Mucosa of rectum (tissue), 2 donors: ENCODE measurements around the gene SEC22C.
A peak's percentile ranks its signal among the peaks of the same experiment; 100 is the strongest.

Experiments used
- H3K27ac ChIP-seq, 2 donors: one replicate each; pipeline ENCODE4 v1.7.0; 2013; ENCODE audit warnings: inconsistent platforms in 2 of 2, low read depth in 2 of 2, low read length in 2 of 2
- H3K27me3 ChIP-seq, 2 donors: one replicate each; pipeline ENCODE4 v1.7.0; 2013; ENCODE audit warnings: low read length in 2 of 2; ENCODE audit not compliant: control insufficient read depth in 2 of 2, insufficient read depth in 2 of 2
- H3K36me3 ChIP-seq, 2 donors: one replicate each; pipeline ENCODE4 v1.7.0; 2013; ENCODE audit warnings: low read length in 2 of 2; ENCODE audit not compliant: control insufficient read depth in 2 of 2, insufficient read depth in 2 of 2
- H3K4me1 ChIP-seq, 2 donors: one replicate each; pipeline ENCODE4 v1.7.0; 2013; ENCODE audit warnings: low read length in 2 of 2, mild to moderate bottlenecking in 1 of 2; ENCODE audit not compliant: control insufficient read depth in 2 of 2, insufficient read depth in 2 of 2
- H3K4me3 ChIP-seq, 2 donors: one replicate each; pipeline ENCODE4 v1.7.0; 2013; ENCODE audit warnings: low read length in 2 of 2
- H3K9ac ChIP-seq, 2 donors: one replicate each; pipeline ENCODE4 v1.7.0; 2013; ENCODE audit warnings: low read length in 2 of 2, low read depth in 1 of 2, mild to moderate bottlenecking in 1 of 2
- H3K9me3 ChIP-seq, 2 donors: one replicate each; pipeline ENCODE4 v1.7.0; 2013; ENCODE audit warnings: low read length in 2 of 2; ENCODE audit not compliant: control insufficient read depth in 2 of 2
- donor health status: healthy.
- donor health status: Normal muscosa, but diverticular disease.

SEC22C gene

GRCh38 chr3:42539871-42540714, 41.7 kb downstream of the SEC22C start:
- peak overlapping the region; percentile 1 to 16 for H3K27ac ChIP-seq
- no peaks in the 10 kb centered on the region for H3K36me3 ChIP-seq
- H3K9me3 ChIP-seq: no peaks in the 10 kb centered on the region
- no peak overlapping the region for H3K4me3 ChIP-seq
- peaks cover 15 to 25% of the 10 kb centered on the region in 2 donors for H3K4me1 ChIP-seq
- H3K9ac ChIP-seq: no peak overlapping the region
- no peaks in the 10 kb centered on the region for H3K27me3 ChIP-seq

GRCh38 chr3:42537350-42537749, 44.4 kb downstream of the SEC22C start:
- no peaks in the 10 kb centered on the region for H3K9me3 ChIP-seq
- peaks cover 7 to 9% of the 10 kb centered on the region in 2 donors for H3K4me1 ChIP-seq
- no peak overlapping the region for H3K27ac ChIP-seq
- H3K27me3 ChIP-seq: no peaks in the 10 kb centered on the region
- H3K36me3 ChIP-seq: peaks cover 3 to 7% of the 10 kb centered on the region in 2 donors
- H3K9ac ChIP-seq: no peak overlapping the region
- no peak overlapping the region for H3K4me3 ChIP-seq

GRCh38 chr3:42535981-42536784, 45.6 kb downstream of the SEC22C start:
- no peak overlapping the region for H3K9ac ChIP-seq
- no peak overlapping the region for H3K27ac ChIP-seq
- peaks cover 7 to 9% of the 10 kb centered on the region in 2 donors for H3K4me1 ChIP-seq
- no peaks in the 10 kb centered on the region for H3K27me3 ChIP-seq
- no peak overlapping the region for H3K4me3 ChIP-seq
- no peaks in the 10 kb centered on the region for H3K9me3 ChIP-seq
- H3K36me3 ChIP-seq: peaks cover 12 to 14% of the 10 kb centered on the region in 2 donors

GRCh38 chr3:42533161-42533897, 48.4 kb downstream of the SEC22C start:
- Histone ChIP-seq H3K9ac (no peak overlapping the region), H3K4me1 (no peaks in the 10 kb centered on the region), H3K27ac (no peak overlapping the region), H3K27me3 (no peaks in the 10 kb centered on the region), H3K36me3 (peaks cover 18 to 21% of the 10 kb centered on the region in 2 donors), H3K4me3 (no peak overlapping the region), H3K9me3 (no peaks in the 10 kb centered on the region)

- Histone ChIP-seq H3K4me1 (no peaks in the 10 kb centered on the region), H3K4me3 (no peak overlapping the region), H3K36me3 (peaks cover 18 to 28% of the 10 kb centered on the region in 2 donors), H3K27ac (no peak overlapping the region), H3K9me3 (no peaks in the 10 kb centered on the region), H3K9ac (no peak overlapping the region), H3K27me3 (no peaks in the 10 kb centered on the region)
Measured at GRCh38 chr3:42532229-42532628, 49.5 kb downstream of the SEC22C start.

GRCh38 chr3:42531470-42531869, 50.3 kb downstream of the SEC22C start:
- no peak overlapping the region for H3K9ac ChIP-seq
- H3K4me1 ChIP-seq: no peaks in the 10 kb centered on the region

GRCh38 chr3:42530073-42530472, 51.7 kb downstream of the SEC22C start:
- no peak overlapping the region for H3K27ac ChIP-seq
- H3K36me3 ChIP-seq: peaks cover 27 to 37% of the 10 kb centered on the region in 2 donors
- no peaks in the 10 kb centered on the region for H3K9me3 ChIP-seq
- no peaks in the 10 kb centered on the region for H3K4me1 ChIP-seq
- H3K4me3 ChIP-seq: no peak overlapping the region
- H3K9ac ChIP-seq: no peak overlapping the region
- no peaks in the 10 kb centered on the region for H3K27me3 ChIP-seq

More at GRCh38 chr3:42531470-42531869, 50.3 kb downstream of the SEC22C start:
- Histone ChIP-seq H3K36me3 (peaks cover 22 to 29% of the 10 kb centered on the region in 2 donors), H3K27me3 (no peaks in the 10 kb centered on the region), H3K9me3 (no peaks in the 10 kb centered on the region), H3K27ac (no peak overlapping the region), H3K4me3 (no peak overlapping the region)

GRCh38 chr3:42529468-42529867, 52.3 kb downstream of the SEC22C start:
- Histone ChIP-seq H3K4me3 (no peak overlapping the region), H3K4me1 (no peaks in the 10 kb centered on the region), H3K9me3 (no peaks in the 10 kb centered on the region), H3K27ac (no peak overlapping the region), H3K27me3 (no peaks in the 10 kb centered on the region), H3K9ac (no peak overlapping the region), H3K36me3 (peaks cover 31 to 41% of the 10 kb centered on the region in 2 donors)

- no peaks in the 10 kb centered on the region for H3K27me3 ChIP-seq
- H3K27ac ChIP-seq: no peak overlapping the region
- no peaks in the 10 kb centered on the region for H3K4me1 ChIP-seq
- H3K9ac ChIP-seq: no peak overlapping the region
- no peaks in the 10 kb centered on the region for H3K9me3 ChIP-seq
- no peak overlapping the region for H3K4me3 ChIP-seq
- peaks cover 38 to 41% of the 10 kb centered on the region in 2 donors for H3K36me3 ChIP-seq
Measured at GRCh38 chr3:42527368-42527917, 54.3 kb downstream of the SEC22C start.
